HS-5 (cell line): Measurements from ENCODE around the gene OR13J1.

Experiments
- DNase-seq: peaks from one replicate; pipeline ENCODE4 v3.0.0-alpha.2; 2012; ENCODE audit warnings: low read depth

Gene OR13J1

GRCh38 chr9:35858458-35858857 lies 11.7 kb downstream of the OR13J1 start:
- no peak for DNase-seq

DNA sequence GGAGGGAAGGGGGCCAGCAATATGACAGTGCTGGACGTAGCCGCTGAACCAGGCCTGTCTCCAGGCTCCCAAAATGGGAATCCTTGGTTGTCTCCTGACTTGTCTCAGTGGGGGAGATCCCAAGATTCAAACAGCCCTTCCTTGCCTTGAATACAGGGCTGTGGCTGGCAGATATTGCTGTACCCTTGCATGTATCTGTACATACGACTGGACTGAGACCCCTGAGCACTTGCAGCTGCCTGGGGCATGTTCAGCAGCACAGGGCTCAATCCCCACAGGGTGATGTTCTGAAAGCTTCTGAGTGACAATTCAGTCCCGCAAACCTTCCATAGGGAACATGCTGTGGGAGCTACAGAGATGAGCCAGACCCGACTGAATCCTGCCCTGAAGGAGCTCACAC lies 13.3 kb downstream of the OR13J1 start:
- no peak for DNase-seq

DNA sequence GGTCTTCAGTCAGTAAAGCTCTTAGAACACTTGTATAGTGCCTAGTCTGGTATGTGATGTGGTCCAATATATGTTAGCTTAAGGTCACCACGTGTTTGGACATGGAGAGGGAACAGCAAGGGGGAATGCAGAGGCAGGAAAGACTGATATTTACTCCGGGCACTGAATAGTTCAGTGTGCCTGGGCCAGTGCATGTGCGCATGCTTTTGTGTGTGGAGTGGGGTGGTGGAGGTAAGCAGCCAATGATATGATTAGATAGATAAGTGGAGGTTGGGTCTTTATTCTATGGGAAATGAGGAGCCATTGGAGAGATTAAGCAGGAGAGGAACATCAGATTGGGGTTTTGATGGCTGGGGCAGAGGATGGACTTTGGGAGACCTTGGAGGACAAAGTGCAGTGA lies 14.0 kb downstream of the OR13J1 start:
- no peak for DNase-seq

GRCh38 chr9:35854091-35854762 lies 16.0 kb downstream of the OR13J1 start:
- DNase-seq: no peak

DNA sequence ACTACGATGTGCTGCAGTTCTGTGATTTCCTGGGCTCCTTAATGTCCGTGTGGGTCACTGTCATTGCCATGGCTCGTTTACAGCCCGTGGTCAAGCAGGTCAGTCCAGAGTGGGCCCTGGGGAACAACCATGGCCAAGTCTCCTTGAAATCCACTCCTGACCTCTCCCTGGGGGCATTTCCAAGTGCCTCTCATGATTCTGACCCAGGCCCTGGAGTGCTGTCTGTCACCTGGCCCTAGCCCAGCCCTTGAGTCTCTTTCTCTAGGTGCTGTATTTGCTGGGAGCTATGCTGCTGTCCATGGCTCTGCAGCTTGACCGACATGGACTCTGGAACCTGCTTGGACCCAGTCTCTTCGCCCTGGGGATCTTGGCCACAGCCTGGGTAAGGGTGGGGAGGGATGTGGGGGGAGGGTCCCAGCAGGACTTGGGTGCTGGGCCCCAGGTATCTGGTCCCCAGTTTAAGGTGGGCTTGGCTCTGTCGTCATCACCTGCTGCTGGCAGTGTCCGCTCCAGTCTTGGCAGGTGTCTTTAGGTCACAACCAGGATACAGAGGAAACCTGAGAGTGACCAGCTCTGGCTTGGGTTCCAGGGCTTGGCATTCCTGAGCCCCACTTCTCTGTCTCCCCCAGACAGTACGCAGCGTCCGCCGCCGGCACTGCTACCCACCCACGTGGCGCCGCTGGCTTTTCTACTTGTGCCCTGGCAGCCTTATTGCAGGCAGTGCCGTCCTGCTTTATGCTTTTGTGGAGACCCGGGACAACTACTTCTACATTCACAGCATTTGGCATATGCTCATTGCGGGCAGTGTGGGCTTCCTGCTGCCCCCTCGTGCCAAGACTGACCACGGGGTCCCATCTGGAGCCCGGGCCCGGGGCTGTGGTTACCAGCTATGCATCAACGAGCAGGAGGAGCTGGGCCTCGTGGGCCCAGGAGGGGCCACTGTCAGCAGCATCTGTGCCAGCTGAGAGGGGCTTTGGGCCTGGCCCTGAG lies 17.0 kb downstream of the OR13J1 start:
- DNase-seq: no peak

DNA sequence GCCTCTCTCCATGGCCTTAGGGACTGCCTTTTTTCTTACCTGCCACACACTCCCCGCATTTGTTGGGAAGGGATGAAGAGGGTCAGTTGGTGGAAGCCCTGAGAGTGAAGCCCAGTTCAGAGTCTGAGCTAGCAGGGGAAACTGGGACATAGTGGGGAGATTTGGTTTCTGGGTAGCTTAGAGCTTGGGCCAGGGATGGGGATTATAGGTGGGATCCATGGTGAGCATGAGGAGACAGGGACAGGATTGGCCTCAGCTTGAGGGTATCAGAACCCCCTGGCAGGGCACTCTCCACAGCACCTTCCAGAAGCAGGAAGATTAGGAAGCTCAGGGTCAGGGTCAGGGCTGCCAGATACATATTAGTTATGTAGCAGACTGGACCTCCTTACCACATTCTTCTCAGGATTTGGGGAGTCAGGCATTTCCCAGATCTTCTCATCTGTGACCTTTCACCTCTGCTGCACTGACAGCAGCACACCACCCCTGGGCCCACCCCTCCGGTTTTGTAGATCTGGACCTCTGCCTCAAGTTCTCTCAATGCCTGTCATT lies 17.9 kb downstream of the OR13J1 start:
- DNase-seq: no peak

DNA sequence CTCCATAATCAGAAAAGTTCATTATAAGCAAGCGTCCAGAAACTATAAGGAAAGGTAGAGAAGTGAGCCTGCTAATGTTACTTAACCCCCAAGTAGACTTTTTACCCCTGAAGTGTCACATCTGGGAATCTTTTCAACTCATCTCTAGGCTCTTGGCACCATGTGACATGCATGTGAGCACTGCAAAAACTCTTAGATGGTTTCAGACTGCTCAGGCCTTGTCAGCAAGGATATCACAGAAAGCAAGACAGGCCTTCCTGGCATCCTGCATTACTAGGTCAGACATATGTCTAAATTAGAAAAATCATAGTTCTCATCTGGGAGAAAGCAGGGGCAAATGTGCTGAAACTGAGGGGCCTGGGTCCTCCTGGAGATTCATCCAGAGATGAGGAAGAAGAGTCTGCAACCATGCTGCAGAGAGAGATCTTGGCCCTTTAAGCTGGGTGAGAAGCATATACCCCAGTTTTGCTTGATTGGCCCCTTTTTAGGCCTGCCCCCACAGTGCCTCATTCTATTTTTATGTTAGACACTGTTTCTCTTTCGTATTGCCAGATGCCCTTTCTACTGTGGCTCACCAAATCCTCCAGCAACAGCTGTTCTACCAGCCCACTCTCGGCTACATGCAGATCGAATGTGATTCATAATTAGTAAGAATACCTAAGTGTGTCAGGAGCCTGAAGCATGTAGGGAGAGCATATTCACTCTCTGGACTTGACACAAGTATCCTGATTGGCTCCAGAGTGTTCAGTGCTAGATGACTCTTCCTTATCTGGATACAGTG lies 22.2 kb downstream of the OR13J1 start:
- peak; percentile 93 for DNase-seq

DNA sequence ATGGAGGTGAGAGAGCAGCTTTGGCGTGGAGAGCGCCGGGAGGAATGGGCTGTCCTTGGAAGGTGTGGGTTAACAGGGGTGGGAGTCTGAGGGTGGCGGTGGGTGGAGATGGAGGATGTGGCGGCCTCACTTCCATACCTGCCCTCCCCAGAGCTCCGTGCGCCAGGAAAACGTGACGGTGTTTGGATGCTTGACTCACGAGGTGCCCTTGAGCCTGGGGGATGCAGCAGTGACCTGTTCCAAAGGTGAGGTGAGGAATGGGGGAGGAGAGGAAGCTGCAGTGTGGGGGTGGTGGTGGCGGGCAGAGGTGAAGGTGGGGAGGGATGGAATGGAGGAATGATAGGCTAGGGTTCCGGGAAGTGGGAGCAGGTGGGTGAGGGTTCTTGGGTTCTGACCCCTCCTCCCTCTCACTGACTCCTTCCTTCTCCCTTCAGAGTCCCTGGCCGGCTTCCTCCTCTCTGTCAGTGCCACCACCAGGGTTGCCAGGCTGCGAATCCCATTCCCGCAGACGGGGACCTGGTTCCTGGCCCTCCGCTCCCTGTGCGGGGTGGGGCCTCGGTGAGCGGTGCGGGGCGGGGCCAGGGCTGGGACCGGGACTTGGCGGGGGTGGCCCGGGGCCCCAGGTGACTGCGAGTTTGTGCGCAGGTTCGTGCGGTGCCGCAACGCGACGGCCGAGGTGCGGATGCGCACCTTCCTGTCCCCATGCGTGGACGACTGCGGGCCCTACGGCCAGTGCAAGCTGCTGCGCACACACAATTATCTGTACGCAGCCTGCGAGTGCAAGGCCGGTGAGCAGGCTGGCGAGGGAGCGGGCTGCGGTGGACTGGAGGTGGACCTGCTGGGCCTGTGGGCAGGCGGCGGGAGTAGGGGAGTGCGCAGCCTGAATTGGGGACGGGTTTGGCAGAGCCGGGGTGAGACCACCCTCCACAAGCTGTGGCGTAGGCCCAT lies 24.1 kb downstream of the OR13J1 start:
- no peak for DNase-seq

- peak; percentile 89 for DNase-seq
Observed at GRCh38 chr9:35844628-35845270, 25.5 kb downstream of the OR13J1 start.

DNA sequence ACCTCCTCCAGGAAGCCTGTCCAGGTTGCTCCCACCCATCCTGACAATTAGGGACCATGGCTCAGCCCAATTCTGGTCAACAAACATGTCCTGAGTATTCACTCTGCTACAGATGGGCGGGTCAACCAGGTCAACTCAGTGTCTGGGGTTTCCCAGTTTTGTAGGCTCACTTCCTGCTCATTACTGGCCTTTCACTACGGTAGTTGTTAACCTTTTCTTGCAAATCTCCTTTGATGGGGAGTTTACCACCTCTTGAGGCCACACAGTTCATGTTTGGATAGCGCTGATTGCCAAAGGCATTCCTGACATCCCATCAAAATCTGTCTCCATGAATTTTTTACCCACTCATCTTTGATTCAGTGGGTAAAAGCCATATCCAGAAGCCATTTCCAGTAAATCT lies 27.4 kb downstream of the OR13J1 start:
- DNase-seq: no peak

- DNase-seq: no peak
Observed at GRCh38 chr9:35842020-35842745, 28.0 kb downstream of the OR13J1 start.

DNA sequence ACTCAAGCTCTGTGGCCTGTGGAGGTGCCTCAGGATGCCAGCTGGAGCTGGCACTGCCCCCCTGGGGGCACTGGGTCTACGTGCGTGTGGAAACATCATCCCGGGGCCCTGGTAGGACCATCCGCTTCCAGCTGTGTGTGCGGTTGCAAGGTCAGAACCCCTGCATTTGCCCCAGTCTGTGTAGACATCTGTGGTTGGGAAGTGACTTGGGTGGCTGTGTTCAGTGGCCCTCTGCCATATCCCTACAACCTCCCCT lies 28.6 kb downstream of the OR13J1 start:
- no peak for DNase-seq

- no peak for DNase-seq
Observed at GRCh38 chr9:35840881-35841644, 29.1 kb downstream of the OR13J1 start.

DNA sequence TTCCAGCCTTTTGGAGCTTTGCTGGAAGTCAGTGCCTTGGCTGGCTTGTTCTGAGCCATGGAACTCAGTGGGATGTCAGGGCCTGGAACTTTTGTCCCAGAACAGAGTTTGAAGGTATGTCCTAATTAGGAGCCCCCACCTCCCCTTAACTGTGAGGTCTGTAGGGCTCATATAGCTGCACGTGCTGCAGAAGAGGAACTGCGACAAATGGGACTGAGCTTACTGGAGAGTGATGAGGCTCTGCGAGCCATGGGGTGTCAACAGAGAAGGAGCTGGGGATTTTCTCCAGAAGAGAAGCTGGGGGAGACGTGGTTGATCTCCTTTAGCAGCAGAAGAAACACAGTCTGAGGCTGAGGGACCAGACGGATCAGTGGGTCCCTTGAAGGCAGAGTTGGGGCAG lies 30.3 kb downstream of the OR13J1 start:
- DNase-seq: no peak

- no peak for DNase-seq
Observed at GRCh38 chr9:35836595-35836994, 33.6 kb downstream of the OR13J1 start.

DNA sequence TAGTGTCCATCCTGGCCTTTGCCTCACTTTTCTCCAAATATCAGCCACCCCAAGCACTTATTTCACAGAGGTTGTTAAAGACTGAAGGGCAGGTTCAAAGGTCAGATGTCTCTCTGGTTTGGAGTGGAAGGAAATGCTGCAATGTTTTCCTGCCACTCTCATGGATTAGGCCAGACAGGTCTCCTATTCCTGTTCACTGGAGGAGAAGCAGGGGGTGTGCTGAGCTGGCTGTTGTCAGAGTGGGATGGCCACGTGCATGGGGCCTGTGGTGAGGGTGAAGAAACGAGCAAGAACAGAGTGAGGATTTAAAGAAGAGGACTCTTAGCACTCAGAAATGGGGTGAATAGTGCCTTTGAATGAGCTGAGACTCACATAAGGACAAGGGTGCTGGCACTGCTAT lies 34.4 kb downstream of the OR13J1 start:
- DNase-seq: no peak

GRCh38 chr9:35835216-35835632 lies 35.0 kb downstream of the OR13J1 start:
- DNase-seq: no peak

GRCh38 chr9:35834260-35835215 lies 35.7 kb downstream of the OR13J1 start:
- DNase-seq: no peak
